ENCODE measurements around the gene SHH.
"Not testable (repeated sequence)": the region's sequence is repeated elsewhere in the genome, so short reads cannot be mapped to it uniquely, and the experiment has no call there.

SHH gene

GRCh38 chr7:155818820-155819168, 6.5 kb upstream of the SHH start:
- DNase-seq: no peak

GRCh38 chr7:155818154-155818819, 6.0 kb upstream of the SHH start:
- no peak for DNase-seq

DNA sequence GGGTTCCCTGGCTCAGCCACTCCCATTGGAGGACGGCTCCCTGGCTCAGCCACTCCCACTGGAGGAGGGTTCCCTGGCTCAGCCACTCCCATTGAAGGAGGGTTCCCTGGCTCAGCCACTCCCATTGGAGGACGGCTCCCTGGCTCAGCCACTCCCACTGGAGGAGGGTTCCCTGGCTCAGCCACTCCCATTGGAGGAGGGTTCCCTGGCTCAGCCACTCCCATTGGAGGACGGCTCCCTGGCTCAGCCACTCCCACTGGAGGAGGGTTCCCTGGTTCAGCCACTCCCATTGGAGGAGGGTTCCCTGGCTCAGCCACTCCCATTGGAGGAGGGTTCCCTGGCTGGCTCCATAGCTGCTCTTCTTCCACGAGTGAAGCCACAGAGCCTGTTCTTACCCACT, 5.3 kb upstream of the SHH start:
- DNase-seq: not testable (repeated sequence)

GRCh38 chr7:155816996-155817395, 4.7 kb upstream of the SHH start:
- DNase-seq: no peak

GRCh38 chr7:155816192-155816508, 3.9 kb upstream of the SHH start:
- no peak for DNase-seq

GRCh38 chr7:155815332-155816191, 3.3 kb upstream of the SHH start:
- DNase-seq: no peak

DNA sequence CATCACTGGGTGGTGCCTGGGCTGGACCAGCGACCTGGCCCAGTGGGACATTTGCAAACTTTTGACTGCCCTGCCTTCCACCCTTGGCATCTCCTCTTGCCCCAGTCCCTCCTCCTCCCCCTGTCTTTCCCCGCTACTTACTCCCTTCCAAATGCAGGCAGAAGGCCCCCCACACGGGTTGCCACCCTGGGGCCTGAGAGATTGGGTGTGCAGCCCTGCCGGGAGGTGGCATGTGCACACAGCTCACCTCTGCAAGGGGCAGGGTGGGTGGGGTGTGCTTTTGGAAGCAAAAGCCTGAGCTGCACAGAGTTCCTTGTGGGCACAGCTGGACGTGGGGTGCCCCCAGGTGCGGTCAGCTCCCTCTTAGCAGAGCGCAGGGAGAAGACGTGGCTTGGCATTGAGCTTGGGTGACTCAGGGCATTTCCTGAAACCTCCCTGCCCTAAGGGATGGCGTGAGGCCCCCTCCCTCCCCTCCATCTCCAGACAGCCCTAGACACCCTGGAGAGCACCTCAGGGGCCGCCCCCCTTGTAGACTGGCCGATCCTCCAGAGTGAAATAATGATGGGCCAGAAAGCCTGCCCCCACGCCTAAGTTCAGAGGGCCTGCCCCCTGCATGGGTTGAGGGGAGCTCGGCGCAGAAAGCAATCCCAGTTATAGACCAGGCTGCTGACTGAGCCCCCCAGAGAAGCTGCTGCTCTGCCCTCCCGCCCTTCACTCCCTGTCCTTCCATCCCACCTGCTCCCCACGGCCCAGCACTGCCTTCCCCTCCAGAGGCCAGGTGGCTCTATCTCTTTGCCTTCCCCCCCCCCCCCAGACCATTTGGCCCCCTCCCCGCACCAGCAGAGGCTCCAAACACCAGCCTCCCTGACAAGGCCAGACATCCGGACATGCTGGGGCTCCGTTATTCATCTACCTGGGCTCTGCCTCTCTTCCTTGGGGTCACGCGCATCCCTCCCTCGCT, 2.3 kb upstream of the SHH start:
- no peak for DNase-seq

DNA sequence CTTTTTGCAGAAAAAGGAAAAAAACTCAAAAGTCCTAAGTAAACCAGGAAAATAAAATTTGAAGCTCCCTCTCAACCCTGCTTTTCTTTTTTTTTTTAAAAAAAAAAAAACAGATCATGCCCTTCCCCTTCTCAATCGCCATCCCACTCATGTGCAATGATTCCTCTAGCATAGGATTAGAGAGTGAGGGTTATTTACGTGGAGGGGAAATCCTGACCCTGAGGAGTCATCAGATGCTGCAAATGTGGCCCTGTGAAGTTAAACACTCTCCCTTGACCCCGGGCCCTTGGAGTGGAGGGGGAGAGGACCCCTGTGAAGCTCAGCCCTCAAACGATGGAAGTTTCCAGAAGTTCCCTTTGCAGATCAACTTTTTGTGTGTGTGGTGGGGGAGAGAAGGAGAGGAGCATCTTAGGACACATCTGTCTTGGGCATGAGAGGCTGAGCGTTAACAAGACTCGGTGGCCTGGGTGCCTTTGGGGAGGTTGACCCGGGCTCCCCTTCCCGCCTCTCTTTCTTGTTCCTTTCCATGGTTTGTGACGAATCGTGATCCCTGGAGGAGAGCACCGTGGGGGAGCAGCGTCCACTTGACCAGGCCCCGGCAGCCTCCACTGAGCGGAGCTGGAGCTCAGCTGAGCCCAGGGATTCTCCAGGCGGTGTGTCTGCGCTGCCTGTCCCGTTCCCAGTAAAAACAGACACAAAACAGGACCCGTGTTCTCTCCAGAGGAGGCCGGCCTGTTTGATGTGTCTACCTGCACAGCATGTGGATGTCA, 1.5 kb upstream of the SHH start:
- no peak for DNase-seq

GRCh38 chr7:155813125-155813524, 862 bp upstream of the SHH start:
- DNase-seq: no peak

- DNase-seq: no peak
Observed at GRCh38 chr7:155811560-155811894, 736 bp downstream of the SHH start.

DNA sequence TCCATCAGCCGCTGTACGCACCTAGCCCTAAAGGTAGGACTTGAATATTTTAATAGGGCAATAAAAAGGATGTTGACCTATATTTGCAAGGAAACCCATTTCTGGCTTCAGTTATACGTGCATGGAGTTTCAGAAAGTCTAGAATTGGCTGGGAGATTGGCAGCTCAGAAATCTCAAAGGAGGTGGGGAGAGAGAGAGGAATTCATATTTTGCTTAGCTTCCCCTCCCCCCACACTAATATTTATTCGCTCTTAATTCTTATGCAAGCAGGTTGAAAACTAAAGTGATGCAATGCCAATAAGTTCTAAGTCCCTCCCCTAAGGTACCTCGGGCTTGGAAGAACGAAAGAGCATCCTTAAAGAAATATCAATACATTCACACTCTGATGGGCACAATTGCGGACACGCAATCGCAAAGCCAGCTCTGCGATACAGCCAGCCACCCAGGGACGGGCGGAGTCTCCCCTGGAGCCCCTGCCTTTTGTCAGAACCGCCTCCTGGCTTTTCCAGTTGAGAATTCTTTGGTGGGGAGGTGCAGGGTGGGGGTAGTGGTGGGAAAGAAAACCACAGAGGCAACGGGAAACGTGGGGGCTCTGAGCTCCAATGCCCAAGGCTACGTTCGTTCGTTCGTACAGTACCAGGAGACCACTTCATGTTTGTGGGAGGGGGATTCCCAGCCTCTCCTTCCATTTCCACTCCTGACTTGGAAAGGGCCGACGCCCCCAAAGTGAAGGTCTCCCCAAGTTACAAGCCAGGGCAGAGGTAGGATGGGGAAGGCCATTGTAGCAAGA, 1.3 kb downstream of the SHH start:
- DNase-seq: no peak

DNA sequence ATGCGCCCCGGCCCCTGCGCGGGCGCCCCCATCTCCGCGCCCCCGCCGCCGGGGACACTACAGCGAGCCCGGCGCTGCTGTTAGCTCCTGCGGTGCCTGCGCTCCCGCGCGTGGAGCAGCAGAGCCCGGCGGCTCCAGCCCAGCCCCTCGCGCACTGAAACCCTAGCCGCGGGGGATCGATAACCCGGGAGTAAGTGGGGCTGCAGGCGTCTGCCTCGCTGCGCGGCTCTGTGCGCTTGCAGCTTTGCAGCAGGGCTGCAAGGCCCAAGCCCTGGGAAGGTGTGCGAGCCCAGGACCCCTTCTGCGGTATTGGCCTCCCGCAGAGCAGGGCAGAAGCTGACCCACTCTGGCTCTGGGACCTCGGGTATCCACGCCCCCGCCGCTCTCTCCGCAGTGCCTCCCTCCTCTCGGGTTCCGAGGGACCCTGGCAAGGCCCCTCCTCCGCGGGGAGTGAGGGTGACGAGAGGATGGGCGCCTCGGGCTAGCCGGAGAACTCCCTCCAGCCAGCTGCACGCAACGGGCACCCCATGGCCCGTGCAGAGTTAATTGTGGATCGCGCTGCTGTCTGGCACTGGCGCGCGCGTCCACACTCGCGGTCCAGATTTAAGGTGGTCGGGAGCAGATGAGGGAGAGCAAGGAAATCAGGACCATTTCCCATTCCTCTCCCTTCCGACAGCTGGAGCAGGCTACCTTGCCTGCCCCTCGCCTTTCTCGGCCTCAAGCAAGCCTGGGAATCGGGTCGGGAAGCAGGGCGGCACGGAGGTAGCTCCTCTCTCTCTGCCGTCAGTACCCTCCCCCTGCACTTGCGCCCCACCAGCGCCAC, 2.1 kb downstream of the SHH start:
- DNase-seq: no peak

GRCh38 chr7:155809332-155809946, 2.8 kb downstream of the SHH start:
- DNase-seq: no peak

DNA sequence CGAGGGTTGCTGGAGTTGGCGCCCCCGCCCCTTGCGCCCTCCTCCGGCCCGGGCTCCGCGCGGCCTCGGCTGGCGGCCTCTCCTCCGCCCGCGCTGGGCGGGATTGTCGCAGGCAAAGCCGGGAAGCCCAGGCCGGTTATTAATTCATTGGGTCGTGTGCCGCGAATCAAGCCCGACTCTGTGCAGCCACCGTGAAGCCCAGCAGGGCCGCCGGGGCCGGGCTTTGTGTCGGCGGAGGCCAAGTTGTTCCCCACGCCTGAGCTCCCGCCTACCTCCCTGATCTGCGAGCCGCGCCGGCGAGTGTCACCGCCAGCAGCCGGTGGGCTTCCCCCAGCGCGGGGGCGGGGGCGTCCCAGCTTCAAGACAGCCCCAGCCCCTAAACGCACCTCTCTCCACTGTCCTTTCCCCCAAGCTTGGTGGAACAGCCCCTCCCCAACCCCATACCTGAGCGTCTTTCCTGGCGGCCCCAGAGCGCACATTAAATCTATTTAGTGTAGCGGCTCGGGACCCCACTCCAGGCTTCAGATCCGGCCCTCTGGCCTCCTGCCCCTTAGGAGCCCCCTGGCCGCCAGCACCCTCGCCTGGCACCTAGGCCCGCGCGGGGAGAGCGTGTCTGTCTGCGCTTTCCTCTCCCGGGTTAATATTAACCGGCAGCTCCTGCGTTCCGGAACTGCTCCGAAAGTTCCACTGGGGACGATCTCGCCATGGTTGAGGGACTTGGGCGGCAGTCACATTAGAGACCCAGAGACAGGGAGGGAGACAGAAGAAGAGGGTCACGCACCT, 3.5 kb downstream of the SHH start:
- no peak for DNase-seq

DNA sequence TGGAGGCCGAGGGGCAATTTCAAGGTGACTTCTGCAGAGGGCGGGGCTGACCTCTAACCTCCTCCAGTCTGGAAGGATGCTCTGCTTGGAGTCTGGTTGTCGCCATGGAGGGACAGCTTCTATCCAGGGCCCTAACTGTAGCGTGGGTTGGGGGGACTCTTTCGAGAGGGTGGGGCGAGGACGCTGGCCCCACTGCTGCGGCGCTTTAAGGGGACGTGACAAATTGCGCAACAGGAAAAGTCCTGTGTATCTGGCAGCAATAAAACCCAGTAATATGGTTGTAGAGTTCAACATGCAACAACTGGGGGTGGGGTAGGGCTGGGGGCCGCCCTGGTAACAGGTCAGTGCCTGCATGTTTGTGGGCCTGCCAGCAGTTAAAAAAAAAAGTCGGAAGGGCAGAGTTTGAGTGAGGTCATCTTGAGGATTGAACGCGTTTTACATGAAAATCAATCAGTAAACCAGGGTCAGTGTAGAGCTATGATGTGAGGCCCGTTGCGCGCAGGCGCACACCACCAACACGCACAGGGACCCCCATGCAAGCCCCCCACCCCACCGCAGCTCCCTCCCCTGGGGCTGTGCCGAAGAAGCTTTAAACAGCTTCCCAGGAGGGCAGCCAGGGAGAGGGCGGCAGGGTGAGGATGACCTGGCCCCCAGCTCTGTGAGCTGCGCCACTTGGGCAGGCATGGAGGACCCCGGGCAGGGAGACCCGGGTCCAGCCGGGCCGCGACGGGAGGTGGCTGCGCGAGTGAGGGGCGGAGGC, 4.3 kb downstream of the SHH start:
- no peak for DNase-seq

GRCh38 chr7:155807065-155807671, 5.1 kb downstream of the SHH start:
- no peak for DNase-seq

DNA sequence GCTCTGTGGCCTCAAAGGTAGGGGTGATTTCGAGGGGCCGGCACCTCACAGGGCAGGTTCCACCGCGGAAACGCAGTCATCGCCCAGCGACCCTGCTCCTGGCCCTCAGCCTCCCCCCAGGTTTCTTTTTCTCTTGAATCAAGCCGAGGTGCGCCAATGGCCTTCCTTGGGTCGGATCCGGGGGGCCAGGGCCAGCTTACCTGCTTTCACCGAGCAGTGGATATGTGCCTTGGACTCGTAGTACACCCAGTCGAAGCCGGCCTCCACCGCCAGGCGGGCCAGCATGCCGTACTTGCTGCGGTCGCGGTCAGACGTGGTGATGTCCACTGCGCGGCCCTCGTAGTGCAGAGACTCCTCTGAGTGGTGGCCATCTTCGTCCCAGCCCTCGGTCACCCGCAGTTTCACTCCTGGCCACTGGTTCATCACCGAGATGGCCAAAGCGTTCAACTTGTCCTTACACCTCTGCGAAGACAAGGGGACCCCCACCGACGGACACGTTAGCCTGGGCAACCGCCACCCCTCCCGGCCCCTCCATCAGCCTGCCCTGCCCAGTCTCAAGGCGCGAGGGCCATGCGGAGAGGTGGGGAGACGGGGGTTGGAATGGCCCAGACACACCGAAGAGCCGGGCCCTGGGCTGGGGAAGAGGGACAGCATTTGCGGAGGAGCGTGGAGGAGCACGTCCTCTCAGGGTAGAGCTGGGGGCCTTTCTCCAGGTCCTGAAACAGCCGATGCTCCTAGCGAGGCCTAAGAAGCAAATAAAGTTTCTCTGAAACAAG, 6.0 kb downstream of the SHH start:
- DNase-seq: no peak

DNA sequence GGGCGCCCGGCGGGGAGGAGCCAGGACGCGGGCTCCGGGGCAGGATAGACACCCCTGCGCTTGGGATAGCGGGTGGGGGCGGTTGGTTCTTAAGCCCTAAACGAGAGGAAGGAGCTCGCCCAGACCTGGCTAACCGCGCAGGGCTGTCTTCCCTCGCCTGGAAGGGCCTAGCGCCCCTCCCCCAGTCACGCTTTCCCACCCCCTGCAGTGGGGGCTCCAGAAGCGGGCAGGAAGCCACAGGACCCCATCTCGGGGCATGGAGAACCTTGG, 6.5 kb downstream of the SHH start:
- no peak for DNase-seq
